ENCODE results near the gene DDX47.

DNA sequence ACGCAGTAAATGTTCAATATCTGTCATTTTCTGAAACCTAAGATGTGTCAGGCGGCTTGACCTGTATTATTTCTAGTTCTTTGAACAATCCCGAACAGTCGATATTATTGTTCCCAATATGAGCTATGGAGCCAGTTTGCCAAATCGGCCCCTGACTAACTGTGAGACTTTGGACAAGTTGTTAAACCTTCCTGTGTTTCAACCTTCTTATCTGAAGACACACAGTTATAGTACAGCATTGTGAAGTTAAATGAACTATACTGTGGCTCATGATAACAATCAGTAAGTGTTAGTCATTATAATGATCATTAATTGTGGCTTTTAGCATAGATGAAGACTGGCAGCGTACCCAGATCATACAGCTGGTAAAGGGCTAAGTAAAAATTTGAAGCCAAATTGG, 23.4 kb downstream of the DDX47 start:
- TF ChIP-seq, protein P1, sequence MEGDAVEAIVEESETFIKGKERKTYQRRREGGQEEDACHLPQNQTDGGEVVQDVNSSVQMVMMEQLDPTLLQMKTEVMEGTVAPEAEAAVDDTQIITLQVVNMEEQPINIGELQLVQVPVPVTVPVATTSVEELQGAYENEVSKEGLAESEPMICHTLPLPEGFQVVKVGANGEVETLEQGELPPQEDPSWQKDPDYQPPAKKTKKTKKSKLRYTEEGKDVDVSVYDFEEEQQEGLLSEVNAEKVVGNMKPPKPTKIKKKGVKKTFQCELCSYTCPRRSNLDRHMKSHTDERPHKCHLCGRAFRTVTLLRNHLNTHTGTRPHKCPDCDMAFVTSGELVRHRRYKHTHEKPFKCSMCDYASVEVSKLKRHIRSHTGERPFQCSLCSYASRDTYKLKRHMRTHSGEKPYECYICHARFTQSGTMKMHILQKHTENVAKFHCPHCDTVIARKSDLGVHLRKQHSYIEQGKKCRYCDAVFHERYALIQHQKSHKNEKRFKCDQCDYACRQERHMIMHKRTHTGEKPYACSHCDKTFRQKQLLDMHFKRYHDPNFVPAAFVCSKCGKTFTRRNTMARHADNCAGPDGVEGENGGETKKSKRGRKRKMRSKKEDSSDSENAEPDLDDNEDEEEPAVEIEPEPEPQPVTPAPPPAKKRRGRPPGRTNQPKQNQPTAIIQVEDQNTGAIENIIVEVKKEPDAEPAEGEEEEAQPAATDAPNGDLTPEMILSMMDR (IDR thresholded peaks at IDR 0.05; ENCODE audit: low read depth, low read length, poor library complexity, severe bottlenecking) = no peak
- TF ChIP-seq EZH2phosphoT487 (IDR thresholded peaks at IDR 0.05; ENCODE audit: borderline replicate concordance, low read length) = no peak
